CD4-positive, alpha-beta T cell (primary cell): ENCODE data around the gene TPK1. TPM values are rescaled to one million over a fixed set of nuclear protein-coding genes. Genes with fewer than 3 reads are reported as not detected.

Experiments
- ATAC-seq: fragments of 200-7000 bp; cut with Tn5 transposase; one replicate; pipeline ENCODE4 v1.10.0; 2022; ENCODE audit warnings: mild to moderate bottlenecking; ENCODE audit not compliant: poor library complexity
- CTCF ChIA-PET: fragments of 350-600 bp; sonication (Branson Sonifier 250); formaldehyde crosslinking; loops from one replicate; lab custom pipeline; 2021; ENCODE audit warnings: antibody characterized with exemption, inconsistent platforms; lab: Charles Lee
- POLR2A ChIA-PET: fragments of 350-600 bp; sonication (Branson Sonifier 250); formaldehyde crosslinking; loops from one replicate; lab custom pipeline; 2021; ENCODE audit warnings: antibody characterized with exemption, inconsistent platforms; lab: Charles Lee
- DNase-seq, 14 experiments: peaks; one replicate each; pipeline ENCODE4 v3.0.0-alpha.2; 2013 to 2020; ENCODE audit warnings: mixed read lengths in 2 of 14
- H3K27ac ChIP-seq, 2 donors: one replicate each; pipeline versions ENCODE4 v1.5.1 to v1.7.0; 2013; ENCODE audit warnings: low read length in 2 of 2, low read depth in 1 of 2, mild to moderate bottlenecking in 1 of 2
- H3K27me3 ChIP-seq, 2 experiments: 1 replicate in 1 of 2; 2 replicates in 1 of 2; pipeline versions ENCODE4 v1.6.1 to v1.7.0; 2013; ENCODE audit warnings: low read length in 2 of 2, control low read depth in 1 of 2, mild to moderate bottlenecking in 1 of 2, moderate library complexity in 1 of 2; ENCODE audit not compliant: insufficient read depth in 2 of 2, control insufficient read depth in 1 of 2
- H3K36me3 ChIP-seq: one replicate; pipeline ENCODE4 v1.6.1; 2013; ENCODE audit warnings: low read length, control low read depth; ENCODE audit not compliant: insufficient read depth
- H3K4me1 ChIP-seq: one replicate; pipeline ENCODE4 v1.6.1; 2013; ENCODE audit warnings: low read length, control low read depth; ENCODE audit not compliant: insufficient read depth
- H3K4me3 ChIP-seq: one replicate; pipeline ENCODE4 v1.5.1; 2013; ENCODE audit warnings: mild to moderate bottlenecking, low read length, moderate library complexity
- H3K9me3 ChIP-seq, 2 experiments: 1 replicate in 1 of 2; 2 replicates in 1 of 2; pipeline versions ENCODE4 v1.6.1 to v1.7.0; 2013; ENCODE audit warnings: low read length in 2 of 2, mild to moderate bottlenecking in 2 of 2, control low read depth in 1 of 2, moderate library complexity in 1 of 2; ENCODE audit not compliant: control insufficient read depth in 1 of 2, insufficient read depth in 1 of 2
- H3K27ac Mint-ChIP-seq: one replicate; pipeline ENCODE4 v1.8.0; 2020; ENCODE audit warnings: mixed read lengths
- H3K27me3 Mint-ChIP-seq: one replicate; pipeline ENCODE4 v1.8.0; 2021; ENCODE audit warnings: mixed read lengths
- H3K36me3 Mint-ChIP-seq: one replicate; pipeline ENCODE4 v1.8.0; 2021; ENCODE audit warnings: low read depth, mixed read lengths
- H3K4me1 Mint-ChIP-seq: one replicate; pipeline ENCODE4 v1.8.0; 2021; ENCODE audit warnings: low read depth, mixed read lengths
- H3K4me3 Mint-ChIP-seq: one replicate; pipeline ENCODE4 v1.8.0; 2020; ENCODE audit warnings: mild to moderate bottlenecking, mixed read lengths
- H3K9me3 Mint-ChIP-seq: one replicate; pipeline ENCODE4 v1.8.0; 2020; ENCODE audit warnings: mixed read lengths
- CTCF ChIP-seq: fragments of 200-600 bp; IDR thresholded peaks from one replicate; pipeline ENCODE4 v1.8.0; 2022; ENCODE audit warnings: antibody characterized with exemption, mild to moderate bottlenecking
- intact Hi-C, 2 experiments: fragments of 100-400 bp; cut with DNase I in 1 of 2; cut with micrococcal nuclease in 1 of 2; formaldehyde crosslinking; loops; one replicate each; pipeline versions ENCODE4 v1.15.1 to v1.9.0; 2023 to 2025; cut with DNase I, micrococcal nuclease
- total RNA-seq, 174 experiments: library from RNA in 2 of 174; stranded (reverse) in 2 of 174; gene quantifications; one replicate each; pipeline ENCODE4 v1.2.3 and lab custom pipeline; 2021 to 2026

The TPK1 gene
- total RNA-seq, 2 experiments from 2014 or later, result 17.1 to 17.8 TPM

DNA sequence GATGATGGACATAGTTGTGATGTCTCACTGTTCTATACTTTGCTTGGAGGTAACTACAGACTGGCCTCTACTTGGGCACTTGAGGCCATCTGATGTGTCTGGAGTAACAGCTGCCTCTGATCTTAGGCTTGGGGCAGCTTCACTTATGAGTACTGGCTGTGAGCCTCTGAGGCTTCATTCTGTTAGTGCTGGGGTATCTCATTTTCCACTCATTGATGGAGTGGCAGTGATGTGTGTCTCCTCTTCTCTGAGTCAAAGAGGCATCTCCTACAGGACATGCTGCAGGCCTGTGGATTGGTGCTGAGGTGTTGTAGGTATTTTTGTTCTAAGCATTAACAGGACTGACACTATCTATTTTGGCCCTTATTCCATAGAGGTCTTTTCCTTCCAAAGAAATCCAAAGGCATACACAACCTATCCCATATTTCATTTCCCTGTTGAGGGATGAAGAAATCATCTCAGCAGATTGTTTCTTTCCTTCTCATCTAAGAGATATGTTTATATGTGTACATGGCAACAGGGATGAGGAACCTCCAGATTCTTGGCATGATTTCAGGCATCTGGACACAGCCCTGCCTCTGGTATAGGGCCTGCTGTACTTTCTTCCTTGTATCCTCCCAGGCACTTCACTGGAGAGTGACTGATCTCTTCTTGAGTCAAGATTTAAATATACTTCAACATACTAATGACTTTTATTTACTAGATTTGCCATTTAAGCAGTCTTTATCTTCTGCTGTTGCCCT lies 366.7 kb downstream of the TPK1 start:
- POLR2A ChIA-PET, result no interaction called here

DNA sequence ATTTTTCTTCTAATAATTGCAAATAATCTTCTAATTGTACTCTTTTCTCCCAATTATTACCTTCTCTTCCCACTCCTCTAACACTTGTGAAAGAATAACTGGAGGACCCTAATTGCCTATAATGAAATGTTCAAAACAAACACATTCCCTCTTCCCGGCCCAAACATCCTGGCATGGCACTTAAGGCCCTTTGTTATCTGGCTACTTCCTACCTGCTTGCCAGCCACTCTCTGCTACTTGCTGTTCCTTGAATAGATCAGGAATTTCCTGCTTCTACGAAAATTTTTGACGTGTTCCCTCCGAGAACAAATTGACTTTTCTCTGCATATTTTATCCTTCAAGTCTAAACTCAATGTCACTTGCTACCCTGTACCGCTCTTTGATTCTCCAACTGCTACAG lies 376.2 kb downstream of the TPK1 start:
- Histone ChIP-seq H3K4me1 (no peaks in the 10 kb centered on the region), H3K9me3 (peaks cover 11 to 25% of the 10 kb centered on the region in 2 experiments), H3K27me3 (no peaks in the 10 kb centered on the region), H3K4me3 (no peak overlapping the region), H3K27ac (no peak overlapping the region), H3K36me3 (no peaks in the 10 kb centered on the region)
- no peak overlapping the region for H3K4me3 Mint-ChIP-seq
- H3K27me3 Mint-ChIP-seq, result no peaks in the 10 kb centered on the region
- intact Hi-C loops, result no loop called here
- ATAC-seq, result no peak
- POLR2A ChIA-PET, result no interaction called here
- peaks cover 89% of the 10 kb centered on the region for H3K36me3 Mint-ChIP-seq
- no peak for DNase-seq
- CTCF ChIA-PET, result no interaction called here
- H3K4me1 Mint-ChIP-seq, result no peaks in the 10 kb centered on the region
- peaks cover 18% of the 10 kb centered on the region for H3K9me3 Mint-ChIP-seq
- H3K27ac Mint-ChIP-seq, result no peak overlapping the region
- no peak for TF ChIP-seq CTCF

More for the DNA sequence above, 366.7 kb downstream of the TPK1 start:
- Mint-ChIP-seq H3K27ac (no peak overlapping the region), H3K4me3 (no peak overlapping the region), H3K9me3 (peaks cover 5% of the 10 kb centered on the region), H3K36me3 (peaks cover 66% of the 10 kb centered on the region), H3K4me1 (no peaks in the 10 kb centered on the region), H3K27me3 (no peaks in the 10 kb centered on the region)
- peaks cover 8 to 10% of the 10 kb centered on the region in 2 experiments for H3K9me3 ChIP-seq
- ATAC-seq (no peak), DNase-seq (no peak)
- H3K4me1 ChIP-seq, result no peaks in the 10 kb centered on the region
- CTCF ChIA-PET, result no interaction called here
- no peak overlapping the region for H3K27ac ChIP-seq
- H3K36me3 ChIP-seq, result no peaks in the 10 kb centered on the region
- TF ChIP-seq CTCF, result no peak
- no peaks in the 10 kb centered on the region for H3K27me3 ChIP-seq
- intact Hi-C loops, result no loop called here
- H3K4me3 ChIP-seq, result no peak overlapping the region

- no peaks in the 10 kb centered on the region for H3K4me1 ChIP-seq
- ATAC-seq (no peak), DNase-seq (no peak)
- POLR2A ChIA-PET, result no interaction called here
- H3K4me3 ChIP-seq, result no peak overlapping the region
- H3K36me3 ChIP-seq, result peaks cover 5% of the 10 kb centered on the region
- no peaks in the 10 kb centered on the region for H3K27me3 ChIP-seq
- Mint-ChIP-seq H3K36me3 (peaks cover 90% of the 10 kb centered on the region), H3K27me3 (no peaks in the 10 kb centered on the region), H3K4me1 (no peaks in the 10 kb centered on the region), H3K4me3 (no peak overlapping the region), H3K27ac (no peak overlapping the region), H3K9me3 (peaks cover 5% of the 10 kb centered on the region)
- TF ChIP-seq CTCF, result no peak
- intact Hi-C loops, result no loop called here
- CTCF ChIA-PET, result no interaction called here
- H3K27ac ChIP-seq, result no peak overlapping the region
- peaks cover 5 to 18% of the 10 kb centered on the region in 2 experiments for H3K9me3 ChIP-seq
These were observed 380.8 kb downstream of the TPK1 start for GRCh38 chr7:144455040-144455404.
